ENCODE data around the gene LIN37.

LIN37 gene

GRCh38 chr19:35734273-35734672 is 14.1 kb upstream of the LIN37 start:
- no peaks in the 10 kb centered on the region for H3K27me3 ChIP-seq
- H3K36me3 ChIP-seq, result peaks cover 51 to 99% (median 95%) of the 10 kb centered on the region in 3 donors
- H3K9me3 ChIP-seq, result no peaks in the 10 kb centered on the region
- TF ChIP-seq CTCF (IDR thresholded peaks at IDR 0.05), result no peak
- H3K4me3 ChIP-seq, result no peak overlapping the region
- DNase-seq, result no peak
- no peak overlapping the region for H3K27ac ChIP-seq
- intact Hi-C loops (cut with DNase I; ENCODE audit: low total_unique reads), result no loop called here
- H3K4me1 ChIP-seq, result peaks cover 0 to 3% (median under 1%) of the 10 kb centered on the region in 4 donors

GRCh38 chr19:35734889-35735288 is 13.5 kb upstream of the LIN37 start:
- no peak overlapping the region for H3K4me3 ChIP-seq
- H3K9me3 ChIP-seq, result no peaks in the 10 kb centered on the region
- DNase-seq, result no peak
- H3K4me1 ChIP-seq, result peaks cover 0 to 9% (median 7%) of the 10 kb centered on the region in 4 donors
- H3K27ac ChIP-seq, result no peak overlapping the region
- no peak for TF ChIP-seq CTCF (IDR thresholded peaks at IDR 0.05)
- H3K36me3 ChIP-seq, result peaks cover 45 to 93% (median 89%) of the 10 kb centered on the region in 3 donors
- H3K27me3 ChIP-seq, result no peaks in the 10 kb centered on the region
- intact Hi-C loops (cut with DNase I; ENCODE audit: low total_unique reads), result no loop called here

- no peak overlapping the region for H3K27ac ChIP-seq
- H3K9me3 ChIP-seq, result no peaks in the 10 kb centered on the region
- peaks cover 22 to 70% (median 66%) of the 10 kb centered on the region in 3 donors for H3K36me3 ChIP-seq
- peaks cover 0 to 23% (median 14%) of the 10 kb centered on the region in 4 donors for H3K4me1 ChIP-seq
- no peak for TF ChIP-seq CTCF (IDR thresholded peaks at IDR 0.05)
- no peak for DNase-seq
- H3K4me3 ChIP-seq, result no peak overlapping the region
- intact Hi-C loops (cut with DNase I; ENCODE audit: low total_unique reads), result no loop called here
- H3K27me3 ChIP-seq, result no peaks in the 10 kb centered on the region
These were observed 11.2 kb upstream of the LIN37 start for GRCh38 chr19:35736913-35737886.

- no peak for DNase-seq
- Histone ChIP-seq H3K27ac (no peak overlapping the region), H3K9me3 (no peaks in the 10 kb centered on the region), H3K27me3 (no peaks in the 10 kb centered on the region), H3K4me1 (peaks cover 0 to 23% (median 14%) of the 10 kb centered on the region in 4 donors), H3K36me3 (peaks cover 15 to 66% (median 55%) of the 10 kb centered on the region in 3 donors), H3K4me3 (no peak overlapping the region)
- intact Hi-C loops (cut with DNase I; ENCODE audit: low total_unique reads), result no loop called here
- no peak for TF ChIP-seq CTCF (IDR thresholded peaks at IDR 0.05)
These were observed 10.1 kb upstream of the LIN37 start for GRCh38 chr19:35738021-35738886.

GRCh38 chr19:35738887-35739229 is 9.5 kb upstream of the LIN37 start:
- peaks cover 15 to 60% (median 49%) of the 10 kb centered on the region in 3 donors for H3K36me3 ChIP-seq
- no peak overlapping the region for H3K27ac ChIP-seq
- no peaks in the 10 kb centered on the region for H3K9me3 ChIP-seq
- no peak for DNase-seq
- H3K4me3 ChIP-seq, result no peak overlapping the region
- intact Hi-C loops (cut with DNase I; ENCODE audit: low total_unique reads), result no loop called here
- H3K4me1 ChIP-seq, result peaks cover 0 to 26% (median 15%) of the 10 kb centered on the region in 4 donors
- no peaks in the 10 kb centered on the region for H3K27me3 ChIP-seq
- no peak for TF ChIP-seq CTCF (IDR thresholded peaks at IDR 0.05)
